Sciatic nerve (tissue), 2 donors: ENCODE measurements around the gene TRAF2. TPM values are rescaled to one million over a fixed set of nuclear protein-coding genes. Genes with fewer than 3 reads are reported as not detected.

Experiments used
- ATAC-seq: fragments of 200-7000 bp; cut with Tn5 transposase; one replicate; pipeline ENCODE4 v1.9.1; 2020; ENCODE audit warnings: mild to moderate bottlenecking, moderate library complexity
- DNase-seq: peaks from one replicate; pipeline ENCODE4 v3.0.0-alpha.2; 2020; ENCODE audit warnings: low spot score
- intact Hi-C: fragments of 100-400 bp; cut with DNase I; formaldehyde crosslinking; loops from one replicate; pipeline ENCODE4 v1.14.2; 2022
- total RNA-seq: library from RNA; stranded (reverse); fragmentation: NEBNext Ultra II Directional; extraction: Animal tissue kit (Norgen Biotek cat#: 25700); gene quantifications from one replicate; pipeline ENCODE4 v1.2.1, GENCODE V29; 2021
- donor health status: DM: no; HTN: no; CAD: no.
- donor health status: DM: no; HTN: no; CAD: no.

Gene TRAF2
- total RNA-seq, 1 donor from 2014 or later: 17.0 TPM

- intact Hi-C loops: no loop called here
- DNase-seq: no peak
These were observed 37.6 kb downstream of the TRAF2 start for GRCh38 chr9:136923881-136924280.

GRCh38 chr9:136925414-136926153 is 39.3 kb downstream of the TRAF2 start:
- no peak for ATAC-seq
- intact Hi-C loops: no loop called here
- no peak for DNase-seq

More at GRCh38 chr9:136923881-136924280, 37.6 kb downstream of the TRAF2 start:
- ATAC-seq: no peak

- DNase-seq (no peak), ATAC-seq (no peak)
- intact Hi-C loops: no loop called here
These were observed 39.9 kb downstream of the TRAF2 start for GRCh38 chr9:136926154-136926704.

- intact Hi-C loops: no loop called here
- no peak for ATAC-seq
- DNase-seq: no peak
These were observed 40.4 kb downstream of the TRAF2 start for GRCh38 chr9:136926749-136927148.

- no peak for DNase-seq
- intact Hi-C loops: no loop called here
- ATAC-seq: no peak
These were observed 41.3 kb downstream of the TRAF2 start for GRCh38 chr9:136927343-136928271.

GRCh38 chr9:136928591-136928990 is 42.3 kb downstream of the TRAF2 start:
- ATAC-seq (peak; percentile 24), DNase-seq (no peak)
- intact Hi-C loops: no loop called here

- DNase-seq: no peak
- ATAC-seq: no peak
- intact Hi-C loops: no loop called here
These were observed 43.7 kb downstream of the TRAF2 start for GRCh38 chr9:136930014-136930413.

GRCh38 chr9:136931611-136932130 is 45.4 kb downstream of the TRAF2 start:
- DNase-seq: no peak
- ATAC-seq: no peak
- intact Hi-C loops: no loop called here

GRCh38 chr9:136934277-136934676 is 48.0 kb downstream of the TRAF2 start:
- ATAC-seq: no peak

GRCh38 chr9:136935651-136936050 is 49.3 kb downstream of the TRAF2 start:
- DNase-seq: no peak
- intact Hi-C loops: no loop called here
- ATAC-seq: no peak

More at GRCh38 chr9:136934277-136934676, 48.0 kb downstream of the TRAF2 start:
- DNase-seq: no peak
- intact Hi-C loops: no loop called here

- no peak for ATAC-seq
These were observed 50.4 kb downstream of the TRAF2 start for GRCh38 chr9:136936645-136937170.

GRCh38 chr9:136937186-136938001 is 51.1 kb downstream of the TRAF2 start:
- no peak for ATAC-seq
- intact Hi-C loops: no loop called here
- DNase-seq: no peak

More at GRCh38 chr9:136936645-136937170, 50.4 kb downstream of the TRAF2 start:
- intact Hi-C loops: no loop called here
- no peak for DNase-seq

GRCh38 chr9:136939431-136939995 is 53.2 kb downstream of the TRAF2 start:
- ATAC-seq: no peak

GRCh38 chr9:136939996-136940525 is 53.7 kb downstream of the TRAF2 start:
- ATAC-seq (no peak), DNase-seq (no peak)
- intact Hi-C loops: no loop called here

More at GRCh38 chr9:136939431-136939995, 53.2 kb downstream of the TRAF2 start:
- intact Hi-C loops: no loop called here
- no peak for DNase-seq

GRCh38 chr9:136940526-136941230 is 54.4 kb downstream of the TRAF2 start:
- DNase-seq (no peak), ATAC-seq (no peak)
- intact Hi-C loops: no loop called here

GRCh38 chr9:136941231-136942111 is 55.2 kb downstream of the TRAF2 start:
- DNase-seq (no peak), ATAC-seq (no peak)
- intact Hi-C loops: no loop called here
